C4-2B (cell line): Measurements from ENCODE around the gene AK3.

Experiments used
- H3K27ac ChIP-seq: fragments of 450-650 bp; 2 replicates; pipeline ENCODE4 v1.5.1; 2017
- CTCF ChIP-seq: fragments of 450-650 bp; conservative IDR thresholded peaks from 2 replicates; pipeline ENCODE4 v1.5.1; 2017; ENCODE audit warnings: mild to moderate bottlenecking
- ZFX ChIP-seq: fragments of 450-650 bp; IDR thresholded peaks from 2 replicates; pipeline ENCODE4 v1.6.1; 2017

The AK3 gene

GRCh38 chr9:4701526-4701925, 39.5 kb downstream of the AK3 start:
- H3K27ac ChIP-seq: no peak overlapping the region
- TF ChIP-seq ZFX (no peak), CTCF (no peak)

GRCh38 chr9:4700932-4701331, 40.1 kb downstream of the AK3 start:
- TF ChIP-seq ZFX (no peak), CTCF (no peak)
- H3K27ac ChIP-seq: no peak overlapping the region

DNA sequence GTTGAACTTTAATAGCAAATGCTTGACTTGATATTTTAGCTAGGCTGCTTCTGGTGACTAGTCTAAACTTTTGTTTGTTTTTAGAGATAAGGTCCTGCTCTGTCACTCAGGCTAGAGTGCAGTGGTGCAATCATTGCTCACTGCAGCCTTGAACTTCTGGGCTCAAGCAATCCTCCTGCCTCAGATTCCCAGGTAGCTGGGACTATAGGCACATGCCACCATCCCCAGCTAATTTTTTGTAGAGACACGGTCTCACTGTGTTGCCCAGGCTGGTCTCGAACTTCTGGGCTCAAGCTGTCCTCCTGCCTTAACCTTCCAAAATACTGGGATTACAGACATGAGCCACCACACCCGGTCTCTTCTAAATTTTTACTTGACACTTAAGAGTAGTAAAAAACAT, 40.9 kb downstream of the AK3 start:
- TF ChIP-seq CTCF (no peak), ZFX (no peak)

DNA sequence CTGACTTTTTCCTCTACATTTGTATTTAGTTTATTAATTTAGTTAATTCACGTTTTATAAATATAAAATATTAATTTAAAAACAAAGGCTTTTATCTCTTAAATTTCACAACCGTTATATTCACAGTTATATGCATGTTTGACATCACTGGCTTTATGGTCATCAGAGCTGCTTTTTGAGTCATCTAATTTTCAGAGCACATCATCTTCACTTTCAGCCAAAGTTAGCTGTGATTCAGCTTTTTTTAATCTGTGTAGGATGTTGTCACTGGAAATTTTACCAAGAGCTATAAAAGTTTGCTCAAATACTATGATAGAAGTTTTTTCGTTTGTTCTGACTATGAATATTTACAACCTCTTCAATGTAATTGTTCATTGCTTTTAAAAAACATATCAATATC, 49.2 kb downstream of the AK3 start:
- TF ChIP-seq ZFX (no peak), CTCF (no peak)
- H3K27ac ChIP-seq: no peak overlapping the region

More for the DNA sequence above, 40.9 kb downstream of the AK3 start:
- no peak overlapping the region for H3K27ac ChIP-seq

GRCh38 chr9:4690144-4690543, 50.9 kb downstream of the AK3 start:
- no peak overlapping the region for H3K27ac ChIP-seq
- TF ChIP-seq CTCF (no peak), ZFX (no peak)

- no peak for TF ChIP-seq CTCF
- no peak overlapping the region for H3K27ac ChIP-seq
Measured at GRCh38 chr9:4689687-4690104, 51.3 kb downstream of the AK3 start.

DNA sequence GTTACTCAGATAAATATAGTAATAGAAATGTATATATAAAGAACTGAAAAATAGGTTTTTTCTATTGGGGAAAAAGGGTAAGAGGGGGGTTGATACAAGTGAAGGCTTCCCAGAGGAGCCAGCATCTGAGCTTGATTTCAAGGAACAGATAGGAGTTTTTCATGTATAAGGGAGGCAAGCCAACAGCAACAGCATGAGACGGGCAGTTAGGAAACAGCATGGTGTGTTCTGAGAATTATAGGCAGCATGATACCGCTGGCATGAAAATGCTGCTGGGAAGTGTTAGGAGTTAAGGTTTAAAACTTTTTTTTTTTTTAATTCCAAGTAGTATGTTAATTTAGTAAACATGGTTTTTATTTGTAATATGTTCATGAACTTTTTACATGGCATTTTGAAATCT, 52.0 kb downstream of the AK3 start:
- TF ChIP-seq ZFX: no peak
- no peak for TF ChIP-seq CTCF
- no peak overlapping the region for H3K27ac ChIP-seq
